Measurements from ENCODE around the gene OR52H1. TPM values are rescaled to one million over a fixed set of nuclear protein-coding genes. Genes with fewer than 3 reads are reported as not detected.

Gene OR52H1
- total and polyA plus RNA-seq, 2 of the 8 experiments (the other 6 are each of a cell fraction or from before 2014, with no cell fraction given), result 0.09 TPM; not detected in 1

- TF ChIP-seq EZH2 (IDR thresholded peaks at IDR 0.05; ENCODE audit: low read depth, low read length, severe bottlenecking), result no peak
- TF ChIP-seq CHD7 (IDR thresholded peaks at IDR 0.05; ENCODE audit: insufficient replicate concordance, low read length), result no peak
- TF ChIP-seq TBP (IDR thresholded peaks at IDR 0.05; ENCODE audit: low read depth, low read length), result no peak
- no peak for TF ChIP-seq TEAD4 (IDR thresholded peaks at IDR 0.05; ENCODE audit: low read depth, low read length)
- TF ChIP-seq, protein P1, sequence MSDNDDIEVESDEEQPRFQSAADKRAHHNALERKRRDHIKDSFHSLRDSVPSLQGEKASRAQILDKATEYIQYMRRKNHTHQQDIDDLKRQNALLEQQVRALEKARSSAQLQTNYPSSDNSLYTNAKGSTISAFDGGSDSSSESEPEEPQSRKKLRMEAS (IDR thresholded peaks at IDR 0.05), result no peak
- no peak for TF ChIP-seq TAF7 (optimal IDR thresholded peaks at IDR 0.05; ENCODE audit: borderline replicate concordance, low read depth, low read length)
- TF ChIP-seq RAD21 (IDR thresholded peaks at IDR 0.05 in 1 of 2, conservative IDR thresholded peaks at IDR 0.05 in 1 of 2; ENCODE audit: low read depth in 2 of 2, low read length in 2 of 2), result no peak
- TF ChIP-seq RBBP5 (IDR thresholded peaks at IDR 0.05; ENCODE audit: borderline replicate concordance, low read depth, low read length), result no peak
- no peak for TF ChIP-seq NRF1 (IDR thresholded peaks at IDR 0.05; ENCODE audit: low read depth, low read length)
- no peak for TF ChIP-seq CEBPB (IDR thresholded peaks at IDR 0.05; ENCODE audit: low read depth, low read length)
These were observed 358 bp downstream of the OR52H1 start (continued) for GRCh38 chr11:5547982-5548381.

All from H1 (cell line).